HL-60 (cell line): Measurements from ENCODE around the gene ZNF629.

Source experiments
- DNase-seq, 2 experiments: peaks; one replicate each; pipeline ENCODE4 v3.0.0-alpha.2; 2010 to 2020; ENCODE audit warnings: low read depth in 1 of 2, low spot score in 1 of 2
- H3K27ac ChIP-seq: fragments of 250-450 bp; sonication (Bioruptor Pico); replicated peaks from 2 replicates; pipeline ENCODE4 v1.5.1; 2020; ENCODE audit warnings: mild to moderate bottlenecking, moderate library complexity
- H3K27me3 ChIP-seq: fragments of 250-450 bp; sonication (Bioruptor Pico); 2 replicates; pipeline ENCODE4 v1.5.1; 2021; ENCODE audit warnings: mild to moderate bottlenecking, moderate library complexity; ENCODE audit not compliant: insufficient read depth, poor library complexity, severe bottlenecking
- H3K4me3 ChIP-seq: replicated peaks from 2 replicates; pipeline ENCODE4 v1.5.1; 2011; ENCODE audit warnings: mild to moderate bottlenecking, control low read depth, low read length; ENCODE audit not compliant: insufficient read depth
- CTCF ChIP-seq: IDR thresholded peaks from one replicate; pipeline ENCODE4 v1.5.1; 2011; ENCODE audit warnings: low read length, control low read depth, inconsistent platforms; ENCODE audit not compliant: insufficient read depth
- GABPA ChIP-seq: IDR thresholded peaks from 2 replicates; pipeline ENCODE4 v1.6.1; 2012; ENCODE audit warnings: low read depth
- POLR2AphosphoS5 ChIP-seq: IDR thresholded peaks from 2 replicates; pipeline ENCODE4 v1.6.1; 2012; ENCODE audit warnings: low read depth
- REST ChIP-seq: IDR thresholded peaks from 2 replicates; pipeline ENCODE4 v1.6.1; 2012; ENCODE audit warnings: low read depth; ENCODE audit not compliant: insufficient replicate concordance
- SPI1 ChIP-seq: IDR thresholded peaks from 2 replicates; pipeline ENCODE4 v1.6.1; 2012; ENCODE audit warnings: low read depth, mild to moderate bottlenecking, borderline replicate concordance

ZNF629 gene

GRCh38 chr16:30767767-30768465 is 19.1 kb downstream of the ZNF629 start:
- TF ChIP-seq REST (no peak), POLR2AphosphoS5 (no peak), CTCF (no peak), SPI1 (no peak), GABPA (no peak)

GRCh38 chr16:30766933-30767284 is 20.1 kb downstream of the ZNF629 start:
- Histone ChIP-seq H3K27ac (no peak overlapping the region), H3K27me3 (no peaks in the 10 kb centered on the region), H3K4me3 (no peak overlapping the region)
- DNase-seq: no peak
- TF ChIP-seq CTCF (no peak), REST (no peak), GABPA (no peak), SPI1 (no peak), POLR2AphosphoS5 (no peak)

More at GRCh38 chr16:30767767-30768465, 19.1 kb downstream of the ZNF629 start:
- DNase-seq: no peak
- Histone ChIP-seq H3K4me3 (no peak overlapping the region), H3K27ac (no peak overlapping the region), H3K27me3 (no peaks in the 10 kb centered on the region)

GRCh38 chr16:30766206-30766932 is 20.6 kb downstream of the ZNF629 start:
- TF ChIP-seq GABPA (no peak), POLR2AphosphoS5 (no peak), REST (no peak), SPI1 (no peak), CTCF (no peak)
- Histone ChIP-seq H3K27ac (no peak overlapping the region), H3K27me3 (no peaks in the 10 kb centered on the region), H3K4me3 (no peak overlapping the region)
- no peak for DNase-seq
